ENCODE measurements around the gene NBEA.
"Not testable (repeated sequence)": the region's sequence is repeated elsewhere in the genome, so short reads cannot be mapped to it uniquely, and the experiment has no call there.

Gene NBEA

GRCh38 chr13:35598790-35599369 is 656.8 kb downstream of the NBEA start:
- DNase-seq: no peak

DNA sequence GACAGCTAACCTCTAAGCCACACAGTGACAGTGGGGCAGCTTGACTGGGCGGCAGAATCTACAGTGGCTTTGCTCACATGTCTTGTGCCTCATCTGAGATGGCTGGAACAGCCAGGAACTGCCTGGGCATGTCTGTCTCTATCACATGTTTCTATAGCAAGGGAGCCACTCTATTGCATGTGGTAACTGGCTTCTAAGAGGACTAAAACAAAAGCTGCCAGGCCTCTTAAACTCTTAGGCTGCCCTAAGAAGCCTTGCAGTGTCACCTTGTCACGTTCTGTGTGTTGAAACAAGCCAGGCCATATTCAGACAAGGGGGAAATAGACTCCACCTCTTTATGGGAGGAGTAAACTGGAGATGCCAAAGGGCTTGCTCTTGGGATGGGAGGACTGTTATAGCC is 657.3 kb downstream of the NBEA start:
- no peak for DNase-seq

- no peak for DNase-seq
Observed at GRCh38 chr13:35600137-35600536, 658.1 kb downstream of the NBEA start.

DNA sequence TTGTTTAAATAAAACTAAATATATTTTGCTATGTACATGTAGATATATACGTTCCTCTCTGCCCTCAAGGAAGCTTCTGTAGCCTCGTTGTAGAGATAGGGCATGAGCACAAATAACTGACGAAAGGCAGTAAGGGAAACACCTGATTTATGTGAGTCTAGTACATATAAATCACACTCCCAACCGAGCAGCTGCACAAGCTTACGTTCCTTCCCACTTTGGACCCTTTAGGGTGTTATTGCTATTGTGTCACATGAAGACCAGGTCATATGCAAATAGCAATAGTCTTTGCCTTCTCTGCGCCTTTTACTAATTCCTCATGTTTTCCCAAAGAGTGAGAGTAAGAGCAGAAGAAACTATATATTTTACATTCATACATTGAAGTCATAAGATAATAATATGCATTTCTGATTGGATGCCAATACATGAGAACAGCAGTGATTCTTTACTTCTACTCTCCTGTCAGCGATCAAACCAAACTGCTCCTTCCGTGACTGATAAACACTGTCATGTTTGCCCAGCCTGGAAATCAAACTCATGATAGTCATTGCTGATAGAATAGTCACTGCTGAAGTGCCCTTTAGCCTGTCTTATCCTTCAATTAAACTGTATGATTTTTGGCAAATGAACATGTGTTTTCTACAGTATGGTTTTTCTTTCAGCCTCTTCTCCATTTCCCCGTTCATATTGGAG is 661.7 kb downstream of the NBEA start:
- no peak for DNase-seq

DNA sequence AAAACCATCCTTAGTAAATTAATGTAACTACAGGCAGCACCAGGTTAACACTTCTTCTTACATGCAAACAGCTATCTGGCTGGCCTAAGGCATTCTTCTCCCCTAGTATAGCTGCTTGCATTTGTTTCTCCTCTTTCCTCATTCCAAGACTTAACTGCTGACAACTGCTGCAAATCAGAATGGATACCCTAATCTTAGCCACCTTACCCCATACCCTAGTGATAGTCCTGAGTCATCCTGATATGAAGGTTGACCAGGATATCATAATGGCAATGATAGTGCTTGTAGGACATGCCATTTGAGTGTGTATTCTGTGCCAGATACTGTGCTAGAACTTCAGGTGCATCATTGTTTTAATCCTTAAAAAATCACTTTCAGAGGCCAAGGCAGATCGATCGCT is 672.6 kb downstream of the NBEA start:
- no peak for DNase-seq

- no peak for DNase-seq
Observed at GRCh38 chr13:35617420-35617819, 675.4 kb downstream of the NBEA start.

- DNase-seq: no peak
Observed at GRCh38 chr13:35618565-35619083, 676.6 kb downstream of the NBEA start.

- no peak for DNase-seq
Observed at GRCh38 chr13:35621989-35622388, 679.9 kb downstream of the NBEA start.

- DNase-seq: no peak
Observed at GRCh38 chr13:35629026-35629425, 687.0 kb downstream of the NBEA start.

DNA sequence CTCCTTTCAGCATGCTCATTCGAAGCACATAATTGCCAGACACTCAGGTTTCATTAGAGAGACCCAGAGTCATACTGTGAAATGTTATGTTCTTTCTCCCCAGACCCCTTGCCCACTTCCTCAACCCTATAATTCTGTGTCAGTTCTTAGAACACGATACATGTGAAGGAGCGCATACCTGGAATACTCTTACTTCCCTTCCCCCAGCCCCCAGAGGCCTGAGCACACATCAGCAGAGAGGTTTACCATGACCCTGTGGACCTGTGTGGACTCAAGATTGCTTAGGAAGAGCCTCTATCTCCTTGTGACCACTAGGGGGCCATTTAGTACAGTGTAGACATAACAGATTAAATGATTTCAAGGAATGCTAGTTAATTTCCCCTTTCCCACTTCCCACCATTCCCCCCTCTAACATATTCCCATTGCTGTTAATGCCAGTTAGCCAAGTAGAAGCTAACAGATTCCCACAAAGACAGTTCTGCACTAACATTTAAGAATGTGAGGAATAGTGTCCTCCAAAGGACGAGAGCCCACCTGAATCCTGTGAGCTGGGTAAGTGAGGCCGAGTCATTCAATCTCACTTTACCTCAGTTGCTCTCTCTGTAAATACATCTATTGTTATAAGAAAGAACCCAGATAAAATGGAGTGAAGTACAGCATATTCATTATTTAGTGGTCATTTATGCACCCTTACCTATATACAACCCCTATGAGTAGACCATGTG is 688.6 kb downstream of the NBEA start:
- DNase-seq: peak; percentile 5

- no peak for DNase-seq
Observed at GRCh38 chr13:35631666-35632065, 689.6 kb downstream of the NBEA start.

- DNase-seq: no peak
Observed at GRCh38 chr13:35643625-35644024, 701.6 kb downstream of the NBEA start.

DNA sequence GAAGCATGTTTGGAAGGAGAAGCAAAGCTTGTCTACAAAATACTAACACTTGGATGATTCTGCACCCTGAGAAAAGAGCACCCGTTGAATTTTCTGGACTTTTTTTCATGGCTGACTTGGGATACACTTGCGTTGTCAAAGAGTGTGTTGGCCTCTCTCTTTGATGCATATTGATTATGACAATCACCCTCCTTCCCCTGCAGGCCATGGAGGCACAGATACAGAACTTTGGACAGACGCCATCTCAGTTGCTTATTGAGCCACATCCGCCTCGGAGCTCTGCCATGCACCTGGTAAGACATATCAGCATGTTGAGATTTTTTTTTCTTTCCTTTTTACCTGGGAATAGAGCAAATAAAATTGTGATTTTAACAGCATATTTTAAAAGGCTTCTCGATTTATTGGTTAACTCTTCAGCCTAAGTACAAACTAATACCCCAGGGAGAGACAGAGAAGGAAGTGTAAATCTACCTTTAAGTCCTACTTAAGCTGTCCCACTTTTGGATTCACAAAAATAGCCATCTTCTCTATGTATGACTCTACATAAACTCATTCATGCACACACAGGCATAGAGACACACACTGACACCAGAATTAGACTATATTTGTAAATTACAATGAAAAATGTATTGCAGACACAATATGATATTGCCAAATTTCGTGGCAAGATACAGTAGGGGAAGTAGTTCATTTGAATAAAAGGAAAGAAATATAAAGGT is 704.1 kb downstream of the NBEA start:
- no peak for DNase-seq

GRCh38 chr13:35648201-35648600 is 706.1 kb downstream of the NBEA start:
- DNase-seq: no peak

DNA sequence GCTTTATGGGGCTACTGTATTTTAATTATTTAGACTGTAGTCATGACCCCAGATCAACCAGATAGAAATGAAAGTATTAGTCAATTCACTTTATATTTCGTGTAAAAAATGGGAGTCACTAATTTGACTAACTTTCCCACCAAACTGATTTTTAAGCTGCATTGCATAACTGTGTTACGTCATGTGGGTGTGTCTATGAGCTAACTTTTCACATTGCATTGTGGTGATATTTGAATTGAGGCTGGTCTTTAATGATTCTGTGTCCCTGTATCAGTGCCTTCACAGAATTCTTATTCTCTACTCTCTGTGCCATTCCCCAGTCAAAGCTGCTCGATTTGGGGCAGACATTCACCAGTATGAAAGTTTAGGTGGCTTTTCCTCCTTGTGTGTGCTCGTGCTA is 707.1 kb downstream of the NBEA start:
- DNase-seq: no peak

GRCh38 chr13:35659796-35660195 is 717.7 kb downstream of the NBEA start:
- DNase-seq: no peak

- no peak for DNase-seq
Observed at GRCh38 chr13:35664747-35665146, 722.7 kb downstream of the NBEA start.

DNA sequence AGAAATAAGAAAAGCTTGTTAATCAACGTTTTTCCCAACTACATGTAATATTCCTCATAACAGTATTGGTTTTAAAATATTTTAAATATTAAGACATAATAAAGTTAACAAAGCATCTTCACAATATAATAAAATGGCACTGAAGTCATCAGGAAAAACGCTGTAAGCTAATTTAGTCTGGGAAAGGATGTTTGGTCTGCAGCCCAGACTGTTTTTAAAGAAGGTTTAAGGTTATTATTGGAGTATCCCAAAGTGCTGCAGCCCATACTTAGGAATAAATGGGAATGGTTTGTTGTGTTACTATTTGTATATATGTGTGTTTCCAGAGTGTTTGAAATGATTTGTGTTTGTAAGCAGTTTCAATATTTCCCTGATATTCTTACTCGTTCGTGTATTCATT is 727.3 kb downstream of the NBEA start:
- DNase-seq: no peak

DNA sequence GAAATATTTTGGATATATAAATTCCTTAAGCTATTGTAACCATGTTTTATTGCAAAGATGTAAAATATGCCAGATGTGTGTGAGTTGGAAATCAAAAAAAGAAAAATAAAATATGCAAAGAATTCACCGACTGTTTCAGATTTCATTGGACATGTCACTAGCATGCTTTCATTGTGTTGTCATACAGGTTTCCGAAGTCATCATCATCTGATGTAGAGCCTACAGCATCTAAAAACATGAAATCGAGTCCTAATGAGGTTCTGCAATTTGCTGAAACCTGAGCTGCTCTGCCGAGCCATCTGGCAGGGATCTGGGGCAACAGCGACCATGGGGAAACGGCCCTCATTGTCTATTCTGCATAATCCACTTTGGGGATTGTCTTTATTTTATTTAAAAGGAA is 730.5 kb downstream of the NBEA start:
- no peak for DNase-seq

- no peak for DNase-seq
Observed at GRCh38 chr13:35675651-35676050, 733.6 kb downstream of the NBEA start.

DNA sequence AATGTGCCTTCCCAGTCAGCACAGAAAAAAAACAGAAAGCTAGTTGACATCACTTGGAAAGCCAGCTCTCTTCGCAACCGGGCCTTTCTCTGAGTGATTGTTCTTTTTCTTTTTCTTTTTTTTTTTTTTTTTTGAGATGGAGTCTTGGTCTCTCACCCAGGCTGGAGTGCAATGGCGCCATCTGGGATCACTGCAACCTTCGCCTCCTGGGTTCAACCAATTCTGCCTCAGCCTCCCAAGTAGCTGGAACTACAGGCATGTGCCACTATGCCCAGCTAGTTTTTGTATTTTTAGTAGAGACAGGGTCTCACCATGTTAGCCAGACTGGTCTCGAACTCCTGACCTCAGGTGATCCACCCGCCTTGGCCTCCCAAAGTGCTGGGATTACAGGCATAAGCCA is 735.8 kb downstream of the NBEA start:
- DNase-seq: not testable (repeated sequence)

- no peak for DNase-seq
Observed at GRCh38 chr13:35681685-35682084, 739.6 kb downstream of the NBEA start.

DNA sequence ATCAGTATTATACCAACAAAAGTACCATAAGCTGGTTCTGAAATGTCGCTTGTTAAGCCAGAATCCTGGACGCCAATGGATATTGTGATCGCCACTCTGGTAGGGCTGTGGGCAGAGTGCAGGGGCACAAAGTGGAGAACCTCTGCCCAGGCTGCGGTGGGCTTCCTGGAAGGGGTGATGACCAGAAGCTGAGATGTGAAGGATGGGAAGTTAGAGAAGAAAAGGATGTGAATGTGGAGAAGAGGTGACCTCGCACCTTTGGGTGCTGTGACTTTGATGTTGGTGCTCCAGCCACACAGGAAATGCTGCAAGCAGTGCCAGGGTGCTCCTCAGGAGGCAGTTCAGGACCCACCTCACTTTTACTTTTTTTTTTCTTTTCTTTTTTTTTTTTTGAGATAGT is 742.4 kb downstream of the NBEA start:
- DNase-seq: no peak

DNA sequence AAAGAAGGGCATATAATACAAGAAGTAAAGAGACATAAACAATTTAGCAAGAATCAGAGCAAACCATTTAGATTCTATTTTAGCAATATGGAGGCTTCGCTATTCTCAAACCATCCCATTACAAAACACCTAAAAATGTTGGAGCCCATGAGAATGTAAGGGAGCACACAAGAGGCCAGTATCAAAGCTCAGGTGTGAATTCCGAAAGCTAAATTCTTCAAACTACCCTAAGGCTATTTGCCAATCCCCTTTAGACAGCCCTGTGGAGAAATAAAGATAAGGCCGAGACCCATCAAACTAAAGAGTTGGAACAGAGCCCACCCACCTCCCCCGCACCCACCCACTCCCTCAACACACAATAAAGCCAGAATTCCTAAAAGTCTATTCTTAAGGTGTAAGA is 745.3 kb downstream of the NBEA start:
- DNase-seq: no peak

Measured in NCI-H1092 (cell line).